NCI-H187 (cell line): ENCODE data around the gene ITPR3.

Experiments
- DNase-seq, 2 experiments: peaks; one replicate each; lab custom pipeline; 2025; lab: John Stamatoyannopoulos, UW

The ITPR3 gene

DNA sequence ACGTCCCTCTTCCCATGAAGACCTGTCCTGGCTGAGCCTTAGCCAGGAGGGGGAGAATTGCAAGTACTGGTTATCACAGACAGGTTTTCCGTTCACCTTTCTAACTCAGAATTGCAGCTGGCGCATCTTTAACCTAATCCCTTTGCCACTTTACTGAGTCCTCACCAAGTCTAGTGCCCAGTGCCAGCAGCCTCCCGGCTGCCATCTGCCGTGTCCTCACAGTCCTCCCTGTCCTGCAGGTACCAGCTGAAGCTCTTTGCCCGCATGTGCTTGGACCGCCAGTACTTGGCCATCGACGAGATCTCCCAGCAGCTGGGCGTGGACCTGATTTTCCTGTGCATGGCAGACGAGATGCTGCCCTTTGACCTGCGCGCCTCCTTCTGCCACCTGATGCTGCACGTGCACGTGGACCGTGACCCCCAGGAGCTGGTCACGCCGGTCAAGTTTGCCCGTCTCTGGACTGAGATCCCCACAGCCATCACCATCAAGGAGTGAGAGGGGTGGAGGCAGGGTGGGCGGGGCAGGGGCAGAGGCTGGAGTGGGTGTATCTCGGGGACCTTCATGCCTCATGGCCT lies 49.1 kb downstream of the ITPR3 start:
- no peak for DNase-seq

DNA sequence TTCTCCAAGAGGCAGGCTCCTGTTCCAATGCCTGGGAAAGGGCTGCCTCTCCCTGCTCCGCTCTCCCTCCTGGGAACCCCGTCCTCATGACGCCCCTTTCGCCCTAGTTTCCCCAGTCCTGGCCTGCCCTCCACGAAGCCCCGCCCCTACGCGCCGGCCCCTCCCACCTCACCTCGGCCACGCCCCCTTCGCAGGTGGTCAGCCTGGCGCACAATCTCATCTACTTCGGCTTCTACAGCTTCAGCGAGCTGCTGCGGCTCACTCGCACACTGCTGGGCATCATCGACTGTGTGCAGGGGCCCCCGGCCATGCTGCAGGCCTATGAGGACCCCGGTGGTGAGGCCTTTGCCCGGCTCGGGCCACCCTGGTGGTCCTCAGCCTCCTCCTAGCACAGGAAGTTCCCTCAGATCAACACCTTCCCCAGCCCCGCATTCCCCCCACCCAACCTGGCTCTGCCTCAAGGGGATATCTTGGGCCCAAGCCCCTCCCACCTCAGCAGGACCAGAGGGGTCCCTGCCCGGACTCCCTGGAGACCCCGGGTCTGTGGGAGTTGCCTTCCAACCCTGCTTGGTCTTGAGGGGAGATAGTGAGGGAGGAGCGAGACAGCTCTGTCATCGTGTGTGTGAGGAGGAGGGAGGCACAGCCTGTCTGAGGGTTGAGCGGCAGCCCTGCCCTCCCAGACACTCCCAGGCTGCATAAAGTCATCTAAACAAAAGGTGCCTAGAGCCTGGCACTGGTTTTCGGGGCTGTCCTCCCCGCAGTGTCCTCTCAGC lies 50.0 kb downstream of the ITPR3 start:
- DNase-seq: no peak

DNA sequence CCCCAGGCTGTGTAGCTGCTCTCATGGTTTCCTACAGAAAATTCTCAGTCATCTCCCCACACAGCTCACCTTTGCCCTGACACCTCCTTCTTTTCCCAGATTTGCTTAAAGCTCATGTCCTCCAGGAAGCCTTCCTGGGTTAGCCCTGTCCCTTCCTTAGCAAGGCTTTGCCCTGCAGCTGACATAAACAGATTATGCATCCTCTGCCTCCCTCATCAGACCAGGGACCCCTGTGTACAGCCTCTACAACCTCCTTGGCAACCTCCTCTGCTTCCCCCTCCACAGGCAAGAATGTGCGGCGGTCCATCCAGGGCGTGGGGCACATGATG lies 50.6 kb downstream of the ITPR3 start:
- no peak for DNase-seq

DNA sequence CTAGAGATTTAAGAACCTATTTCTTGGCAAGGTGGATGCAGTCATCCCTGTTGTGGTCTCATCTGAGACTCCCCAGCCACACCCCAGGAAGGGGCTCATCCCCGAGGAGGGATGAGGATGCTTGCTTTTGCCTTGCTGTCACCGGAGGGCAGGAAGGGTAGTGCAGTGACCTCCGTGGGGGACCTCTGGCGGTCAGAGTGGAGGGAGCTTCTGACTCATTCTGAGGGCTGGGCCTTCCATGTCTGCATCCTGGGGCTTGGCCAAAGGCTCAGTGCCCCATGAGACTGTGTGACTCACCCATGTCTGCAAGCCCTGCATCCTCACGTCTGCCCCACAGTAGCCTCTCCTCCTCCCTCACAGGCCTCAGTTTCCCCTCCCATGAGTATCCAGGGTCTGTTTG lies 51.7 kb downstream of the ITPR3 start:
- DNase-seq: no peak

GRCh38 chr6:33673851-33674250 lies 52.7 kb downstream of the ITPR3 start:
- DNase-seq: no peak

GRCh38 chr6:33675968-33676367 lies 54.8 kb downstream of the ITPR3 start:
- DNase-seq: no peak

DNA sequence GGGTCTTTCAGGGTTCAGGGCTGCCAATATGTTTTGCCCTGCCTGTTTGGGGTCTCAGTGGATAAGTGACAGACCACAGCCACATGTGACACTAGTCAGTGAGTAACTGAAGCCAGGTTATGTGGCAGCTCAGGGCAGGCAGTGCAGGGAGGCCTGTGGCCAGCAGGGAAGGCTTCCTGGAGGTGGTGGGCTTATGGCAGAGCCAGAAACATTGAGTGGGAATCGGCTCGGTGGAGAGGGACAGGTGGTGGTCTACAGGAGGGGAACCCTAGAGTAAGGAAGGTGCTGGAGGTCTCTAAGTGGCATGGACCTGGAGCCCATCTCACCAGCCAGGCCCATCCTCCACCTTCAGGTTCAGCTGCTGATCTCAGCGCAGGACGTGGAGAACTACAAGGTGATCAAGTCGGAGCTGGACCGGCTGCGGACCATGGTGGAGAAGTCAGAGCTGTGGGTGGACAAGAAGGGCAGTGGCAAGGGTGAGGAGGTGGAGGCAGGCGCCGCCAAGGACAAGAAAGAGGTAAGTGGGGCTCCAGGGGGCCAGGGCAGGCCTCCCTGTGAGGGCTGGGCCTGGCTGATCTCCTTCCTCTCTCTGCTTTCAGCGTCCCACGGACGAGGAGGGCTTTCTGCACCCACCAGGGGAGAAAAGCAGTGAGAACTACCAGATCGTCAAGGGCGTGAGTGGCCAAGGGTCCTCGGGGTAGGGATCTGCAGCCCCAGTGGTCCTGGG lies 55.5 kb downstream of the ITPR3 start:
- no peak for DNase-seq

GRCh38 chr6:33677143-33677660 lies 56.1 kb downstream of the ITPR3 start:
- DNase-seq: no peak

GRCh38 chr6:33677689-33678088 lies 56.6 kb downstream of the ITPR3 start:
- DNase-seq: no peak

DNA sequence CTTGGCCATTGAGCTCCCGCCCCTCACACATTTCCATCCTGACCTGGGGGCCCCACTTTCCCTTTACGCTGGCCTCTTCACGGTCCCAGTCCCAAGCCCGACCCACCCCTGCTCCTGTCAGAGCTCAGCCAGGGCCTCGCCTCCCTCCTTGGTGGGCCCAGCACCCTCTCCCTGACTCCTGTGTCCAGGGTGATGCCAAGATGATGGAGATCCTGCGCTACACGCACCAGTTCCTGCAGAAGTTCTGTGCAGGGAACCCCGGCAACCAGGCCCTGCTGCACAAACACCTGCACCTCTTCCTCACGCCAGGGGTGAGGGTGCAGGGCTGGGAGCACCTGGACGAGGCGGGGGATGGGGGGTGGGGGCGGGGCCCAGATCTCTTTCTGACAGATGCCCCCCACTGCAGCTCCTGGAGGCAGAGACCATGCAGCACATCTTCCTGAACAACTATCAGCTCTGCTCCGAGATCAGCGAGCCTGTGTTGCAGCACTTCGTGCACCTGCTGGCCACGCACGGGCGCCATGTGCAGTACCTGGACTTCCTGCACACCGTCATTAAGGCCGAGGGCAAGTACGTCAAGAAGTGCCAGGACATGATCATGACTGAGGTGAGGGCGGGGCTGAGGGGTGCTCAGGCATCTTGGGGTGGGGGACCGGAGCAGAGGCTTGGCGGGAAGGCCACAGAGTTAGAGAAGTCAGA lies 57.3 kb downstream of the ITPR3 start:
- DNase-seq: no peak

DNA sequence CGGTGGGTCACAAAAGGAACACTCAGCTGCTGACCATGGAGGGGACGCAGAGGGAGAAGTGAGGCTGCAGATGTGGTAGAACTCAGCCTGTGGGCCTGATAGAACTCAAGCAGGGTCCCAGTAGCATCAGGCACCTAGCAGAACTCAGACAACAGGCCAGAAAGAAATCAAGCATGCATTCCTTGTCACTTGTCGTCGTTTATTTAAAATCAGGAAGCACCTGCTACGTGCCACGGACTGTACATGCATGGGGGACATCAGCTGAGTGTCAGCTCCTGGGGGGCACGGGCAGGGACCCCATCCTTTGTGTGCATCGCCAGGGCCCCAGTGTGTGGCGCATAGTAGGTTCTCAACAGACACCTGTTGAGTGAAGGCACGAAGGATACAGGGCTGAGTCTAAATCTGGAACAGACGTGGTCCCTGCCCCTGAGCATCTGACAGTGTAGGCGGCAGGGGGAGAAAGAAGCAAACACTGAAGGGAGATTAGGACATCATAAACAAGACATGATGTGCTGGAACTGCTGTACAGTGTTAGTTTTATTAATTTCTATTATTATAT lies 57.9 kb downstream of the ITPR3 start:
- DNase-seq: no peak

- no peak for DNase-seq
Observed at GRCh38 chr6:33679761-33680160, 58.6 kb downstream of the ITPR3 start.

- DNase-seq: no peak
Observed at GRCh38 chr6:33682341-33682740, 61.2 kb downstream of the ITPR3 start.

- no peak for DNase-seq
Observed at GRCh38 chr6:33683051-33683571, 62.0 kb downstream of the ITPR3 start.

- DNase-seq: no peak
Observed at GRCh38 chr6:33683576-33684427, 62.7 kb downstream of the ITPR3 start.

GRCh38 chr6:33684428-33684896 lies 63.3 kb downstream of the ITPR3 start:
- no peak for DNase-seq

DNA sequence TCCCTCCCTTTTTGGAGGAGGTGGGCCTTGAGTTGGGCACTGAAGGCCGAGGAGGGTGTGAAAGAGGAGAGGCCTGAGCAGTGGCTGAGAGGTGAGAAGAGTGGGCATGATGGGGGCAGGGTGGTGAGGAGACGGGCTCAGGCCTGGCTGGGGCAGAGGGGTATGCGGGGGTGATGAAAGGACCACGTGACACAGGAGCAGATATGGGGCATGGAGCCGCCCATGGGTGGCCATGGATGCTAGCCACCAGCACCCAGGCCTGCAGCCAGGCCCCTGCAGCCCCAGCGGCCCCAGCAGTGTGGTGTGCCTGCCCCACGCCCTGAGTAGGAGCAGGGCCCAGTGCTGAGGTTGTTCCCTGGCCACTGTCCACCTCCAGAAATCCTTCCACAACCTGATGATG lies 63.9 kb downstream of the ITPR3 start:
- DNase-seq: no peak

GRCh38 chr6:33685411-33686224 lies 64.5 kb downstream of the ITPR3 start:
- DNase-seq: no peak

DNA sequence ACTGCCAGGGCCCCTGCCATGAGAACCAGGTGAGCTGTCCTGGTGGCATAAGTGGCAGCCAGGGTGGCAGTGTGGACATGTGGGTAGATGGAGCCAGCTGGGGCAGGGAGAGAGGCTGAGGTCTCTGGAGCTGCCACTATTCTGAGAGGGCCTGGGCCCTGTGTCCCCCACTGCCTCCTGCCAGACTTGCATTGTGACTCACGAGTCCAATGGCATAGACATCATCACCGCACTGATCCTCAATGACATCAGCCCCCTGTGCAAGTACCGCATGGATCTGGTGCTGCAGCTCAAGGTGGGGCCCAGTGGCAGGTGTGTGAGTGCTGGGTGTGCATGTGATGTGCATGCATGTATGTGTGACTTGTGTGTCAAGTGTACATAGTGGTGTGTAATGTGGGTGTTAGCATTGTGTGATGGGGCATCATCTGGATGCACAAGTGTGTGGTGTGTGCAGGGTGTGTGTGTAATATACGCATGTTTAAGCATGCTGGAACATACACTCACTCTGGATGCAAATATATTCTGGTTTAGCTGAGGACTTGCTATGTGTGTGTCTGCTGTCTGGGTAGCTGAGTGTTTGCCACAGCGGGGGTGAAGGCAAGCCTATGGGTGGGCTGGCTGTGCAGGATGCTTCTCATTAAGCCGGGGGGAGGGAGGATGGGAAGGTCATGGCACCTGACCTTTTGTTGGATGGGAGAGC lies 65.3 kb downstream of the ITPR3 start:
- DNase-seq: no peak
